Stimulated activated CD8-positive, alpha-beta memory T cell treated with anti-CD3 and anti-CD28 coated beads, Interleukin-4, amount 100 ng/mL, for 24 hours (primary cell): ENCODE results near the gene MAP6.
"Not testable (repeated sequence)": the region's sequence is repeated elsewhere in the genome, so short reads cannot be mapped to it uniquely, and the experiment has no call there.

Experiments used
- DNase-seq: peaks from one replicate; pipeline ENCODE4 v3.0.0-alpha.2; 2020; ENCODE audit warnings: low read depth

MAP6 gene

GRCh38 chr11:75668451-75669297 is at the start of gene MAP6:
Gene MAP6 (minus strand): TSS chr11:75669038. CDS start chr11:75668369, 669 bp downstream.
- DNase-seq: no peak

DNA sequence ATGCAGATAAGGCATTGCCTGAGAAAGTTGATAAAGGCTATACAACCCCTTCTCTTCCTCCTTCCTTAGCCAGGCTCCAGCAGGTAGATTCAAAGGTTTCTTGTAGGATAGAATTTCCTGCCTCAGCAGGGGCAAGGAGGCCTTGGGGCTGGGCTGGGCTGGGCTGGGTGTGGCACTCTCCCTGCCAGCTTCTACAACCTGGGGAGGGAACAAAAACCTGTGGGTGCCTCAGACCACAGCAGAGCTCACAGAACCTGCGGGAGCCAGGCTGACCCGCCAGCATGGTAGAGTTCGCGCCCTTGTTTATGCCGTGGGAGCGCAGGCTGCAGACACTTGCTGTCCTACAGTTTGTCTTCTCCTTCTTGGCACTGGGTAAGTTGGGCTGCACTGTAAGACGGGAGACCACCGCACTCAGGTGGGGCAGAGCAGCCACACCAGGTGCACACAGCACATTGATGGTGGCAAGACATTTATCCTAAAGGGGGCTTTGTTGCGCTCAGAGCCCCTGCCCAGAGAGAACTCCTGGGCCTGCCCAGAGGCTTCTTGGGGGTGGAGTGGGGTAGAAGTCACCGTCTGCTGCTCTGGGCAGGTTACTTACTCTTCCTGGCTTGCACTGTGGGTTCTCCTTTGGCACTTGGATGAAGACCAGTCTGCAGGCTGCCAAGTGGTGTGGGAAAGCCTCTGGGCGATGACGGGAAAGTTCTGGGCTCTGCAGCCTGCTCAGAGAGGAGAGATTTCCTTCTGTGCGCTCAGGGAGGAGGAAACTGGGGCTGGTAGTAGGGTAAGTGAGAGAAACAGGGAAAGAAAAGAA is 49.0 kb upstream of the MAP6 start, which contains the start of gene MOGAT2:
TSS of gene MOGAT2 (plus strand) at position 231 of the 811 bp plus-strand sequence. CDS start at position 282, 51 bp downstream.
- DNase-seq: no peak

DNA sequence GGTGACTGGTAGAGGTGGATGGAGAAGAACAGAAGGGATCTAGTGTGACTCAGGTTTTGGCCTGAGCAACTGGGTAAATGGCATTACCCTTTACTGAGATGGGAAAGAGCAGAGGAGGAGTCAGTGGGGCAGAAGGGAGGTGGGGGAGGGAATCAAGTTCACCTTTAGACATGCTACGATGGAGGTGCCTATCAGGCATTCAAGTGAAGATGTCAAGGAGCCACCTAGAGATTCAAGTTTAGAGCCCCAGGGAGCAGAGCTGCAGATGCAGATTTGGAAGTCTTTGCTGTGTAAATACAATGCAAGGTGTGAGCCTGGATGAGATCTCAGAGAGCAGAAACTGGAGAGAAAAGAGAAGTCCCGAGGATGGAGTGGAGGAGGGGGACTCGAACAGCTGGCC is 47.8 kb upstream of the MAP6 start:
- DNase-seq: no peak

DNA sequence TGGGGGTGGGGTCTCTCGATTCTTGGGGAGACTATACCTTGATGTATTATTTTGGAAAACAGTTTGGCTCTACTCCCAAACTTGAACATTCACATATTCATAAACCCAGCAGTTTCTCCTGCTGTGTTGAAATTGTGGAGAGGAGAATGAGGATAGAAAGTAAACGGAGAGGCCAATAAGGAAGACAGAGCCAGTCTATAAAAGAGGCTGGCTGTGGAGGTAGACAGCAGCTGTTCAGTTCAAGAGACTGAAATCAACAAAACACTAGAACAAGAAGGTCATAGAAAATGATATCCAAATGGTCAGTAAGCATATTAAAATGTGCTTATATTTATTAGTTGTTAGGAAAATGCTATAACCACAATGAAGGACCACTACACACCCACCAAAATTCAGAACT is 46.9 kb upstream of the MAP6 start:
- no peak for DNase-seq

DNA sequence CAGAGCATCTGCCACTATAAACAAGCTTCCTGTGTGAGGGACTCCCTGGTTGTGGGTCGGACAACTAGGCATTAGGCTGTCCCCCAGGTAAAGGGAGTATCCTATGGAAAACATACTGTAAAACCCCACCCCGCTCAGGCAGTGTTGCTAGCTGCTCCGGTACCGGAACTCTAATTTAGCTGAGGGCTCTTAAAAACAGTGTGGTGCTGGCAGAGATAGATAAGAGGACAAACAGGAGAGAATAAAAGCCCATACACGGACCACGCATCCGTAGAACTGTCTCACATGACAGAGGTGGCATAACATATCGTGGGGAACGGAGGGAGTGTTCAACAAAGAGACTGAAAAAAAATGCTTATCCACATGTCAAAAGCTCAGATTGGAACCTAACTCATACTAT is 45.4 kb upstream of the MAP6 start:
- no peak for DNase-seq

DNA sequence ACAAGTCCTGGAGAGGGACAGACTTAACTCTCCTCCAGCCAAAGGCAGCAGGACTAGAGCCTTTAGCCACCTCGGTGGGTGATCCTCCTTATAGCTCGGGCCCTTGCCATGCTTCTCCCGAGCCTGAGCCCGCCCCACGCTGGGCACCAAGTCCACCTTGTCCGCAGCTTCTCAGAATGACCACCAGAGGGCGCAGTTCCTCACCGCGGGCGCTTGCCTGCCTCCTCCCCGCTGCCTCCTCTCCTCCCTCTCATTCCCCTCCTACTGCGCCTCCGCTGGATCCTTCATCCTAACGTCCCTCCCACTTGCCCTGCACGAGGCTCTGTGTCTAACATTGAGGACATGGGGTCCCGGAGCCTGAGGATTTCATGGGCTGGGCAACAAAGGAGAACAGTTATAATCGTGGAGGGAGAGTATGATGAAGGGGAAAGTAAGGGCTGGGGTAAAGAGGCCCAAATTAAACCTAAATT is 37.5 kb upstream of the MAP6 start:
- peak; percentile 41 for DNase-seq

DNA sequence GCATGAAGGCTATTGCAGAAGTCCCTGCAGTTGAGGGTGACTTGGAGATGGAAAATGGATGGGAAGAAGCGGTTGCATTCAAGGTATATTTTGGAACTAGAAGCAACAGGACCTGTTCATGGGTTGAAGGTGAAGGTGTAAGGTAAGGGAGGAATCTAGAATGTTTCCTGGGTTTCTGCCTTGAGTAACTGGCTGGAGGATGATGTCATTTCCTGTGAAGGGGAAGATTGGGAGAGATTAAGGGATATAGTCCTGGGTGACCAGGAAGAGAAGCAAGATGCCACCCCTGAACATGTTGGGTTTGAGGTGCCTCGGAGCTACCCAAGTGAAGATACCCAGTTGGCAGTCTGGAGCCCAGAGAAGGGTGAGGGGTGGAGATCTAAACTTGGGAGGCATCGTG is 36.7 kb upstream of the MAP6 start:
- DNase-seq: no peak

- no peak for DNase-seq
Observed at GRCh38 chr11:75703695-75704237, 34.9 kb upstream of the MAP6 start.

DNA sequence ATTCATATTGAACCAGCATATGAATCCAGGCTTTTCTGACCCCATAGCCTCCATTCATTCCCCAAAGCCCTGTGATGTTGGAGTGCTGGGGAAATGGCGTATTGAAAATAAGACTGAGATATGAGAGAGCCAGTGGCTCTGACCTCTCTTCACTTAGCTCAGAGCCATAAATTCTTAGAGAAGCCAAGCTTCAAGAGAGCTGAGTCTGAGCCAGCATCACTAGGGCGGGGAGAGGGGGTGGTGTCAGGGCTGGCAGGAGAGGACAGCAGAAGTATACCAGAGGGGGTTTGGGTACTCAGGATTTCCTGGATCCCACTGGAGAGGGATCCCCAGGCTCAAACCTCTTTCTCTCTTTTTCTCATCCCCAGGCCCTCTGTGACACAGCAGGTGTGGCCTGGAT is 32.1 kb upstream of the MAP6 start:
- DNase-seq: no peak

DNA sequence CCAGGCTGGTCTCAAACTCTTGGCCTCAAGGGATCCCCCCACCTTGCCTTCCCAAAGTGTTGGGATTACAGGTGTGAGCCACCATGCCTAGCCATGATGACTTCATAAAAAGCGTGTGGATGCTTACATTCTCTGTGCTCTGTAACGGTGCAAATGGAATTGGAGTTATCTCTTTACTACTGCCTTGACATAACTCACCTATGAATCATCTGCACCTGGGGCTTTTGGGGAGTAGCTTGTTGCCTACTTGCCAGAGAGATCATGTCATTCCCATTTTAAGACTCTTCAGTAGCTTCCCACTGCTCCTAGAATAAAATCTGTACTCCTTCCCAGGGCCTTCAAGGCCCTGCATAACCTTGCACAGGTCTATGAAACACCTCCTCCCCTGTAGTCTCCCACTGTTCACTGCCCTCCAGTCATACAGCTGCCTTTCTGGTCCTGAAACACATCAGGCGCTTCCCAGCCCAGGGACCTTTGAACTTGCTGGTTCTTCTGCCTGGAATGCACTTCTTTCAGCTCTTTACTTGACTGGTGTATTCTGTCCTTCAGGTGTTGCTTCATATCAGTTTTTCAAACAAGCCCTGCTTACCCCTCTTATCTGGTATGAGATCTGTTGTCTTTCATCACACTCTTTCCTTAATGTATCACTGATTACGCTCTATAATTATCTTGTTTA is 29.2 kb upstream of the MAP6 start:
- no peak for DNase-seq

DNA sequence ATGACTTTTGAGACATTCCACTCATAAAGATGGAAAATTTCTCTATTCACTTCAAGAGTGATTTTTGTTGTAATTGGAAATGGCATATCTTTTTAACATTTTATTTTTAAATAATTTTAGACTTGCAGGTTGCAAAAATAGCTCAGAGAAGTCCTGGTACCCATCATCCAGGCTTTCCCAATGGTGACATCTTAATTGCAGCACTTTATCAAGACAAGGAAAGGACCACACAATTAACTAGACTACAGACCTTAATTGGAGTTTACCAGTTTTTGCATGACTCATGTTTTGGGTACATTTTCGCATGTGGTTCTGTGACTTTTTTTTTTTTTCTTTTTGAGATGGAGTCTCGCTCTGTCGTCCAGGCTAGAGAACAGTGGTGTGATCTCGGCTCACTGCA is 23.0 kb upstream of the MAP6 start:
- no peak for DNase-seq

DNA sequence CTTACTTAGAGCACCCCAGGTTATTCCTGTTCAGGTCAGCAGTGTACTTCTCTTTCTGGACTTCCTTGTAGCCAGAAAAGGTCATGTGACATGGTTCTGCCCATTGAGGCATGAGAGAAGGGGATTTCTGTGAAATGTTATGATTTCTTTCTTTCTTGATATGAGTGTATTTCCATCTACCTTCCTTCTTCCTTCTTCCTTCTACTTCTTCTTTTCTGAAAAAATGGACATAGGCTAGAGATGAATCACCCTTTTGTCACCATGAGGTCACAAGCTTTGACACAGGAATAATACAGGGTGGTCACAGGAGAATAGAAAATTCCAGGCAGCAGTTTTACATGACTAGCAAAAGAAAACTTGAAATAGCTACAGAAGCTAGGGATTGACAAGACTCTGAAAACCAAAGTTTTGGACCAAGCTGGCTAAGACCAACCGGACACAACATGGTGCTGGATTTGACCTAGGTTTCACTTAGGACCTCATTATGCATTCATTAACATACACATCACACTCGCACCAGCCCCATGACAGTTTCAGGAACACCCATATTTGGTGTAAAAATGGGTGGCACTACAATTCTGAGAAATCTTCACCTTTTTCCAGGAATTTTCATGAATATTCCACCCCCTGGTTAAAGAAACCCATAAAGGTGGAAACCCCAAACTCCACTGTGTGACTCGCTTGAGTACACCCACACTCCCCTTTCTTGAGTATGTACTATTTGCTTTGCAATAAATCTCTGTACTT is 21.2 kb upstream of the MAP6 start:
- no peak for DNase-seq

- not testable (repeated sequence) for DNase-seq
Observed at GRCh38 chr11:75683856-75684255, 15.0 kb upstream of the MAP6 start.

GRCh38 chr11:75679566-75679965 is 10.7 kb upstream of the MAP6 start:
- DNase-seq: no peak

GRCh38 chr11:75678620-75679259 is 9.9 kb upstream of the MAP6 start:
- DNase-seq: no peak

DNA sequence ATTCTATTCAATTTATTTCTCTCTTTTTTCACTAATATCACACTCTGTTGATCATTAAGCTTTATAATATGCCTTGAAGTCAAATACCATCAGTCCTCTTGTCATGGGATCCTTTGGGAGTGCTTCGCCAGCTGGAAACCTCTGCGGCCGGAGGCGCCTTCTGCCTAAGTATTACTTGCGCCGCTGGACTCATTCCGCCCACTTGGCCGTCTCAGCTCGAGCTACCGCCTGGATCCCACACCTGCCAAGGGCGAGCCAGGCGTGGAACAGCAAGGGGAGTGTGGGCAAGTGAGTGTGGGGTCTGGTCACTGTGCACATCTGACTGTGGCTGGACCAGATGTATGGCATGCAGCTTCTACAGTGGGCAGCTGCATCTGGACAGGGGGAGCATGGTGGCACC is 9.1 kb upstream of the MAP6 start:
- no peak for DNase-seq

GRCh38 chr11:75677275-75677674 is 8.4 kb upstream of the MAP6 start:
- DNase-seq: no peak

- no peak for DNase-seq
Observed at GRCh38 chr11:75673977-75674582, 5.2 kb upstream of the MAP6 start.

- no peak for DNase-seq
Observed at GRCh38 chr11:75667831-75668450, 897 bp downstream of the MAP6 start.

- DNase-seq: no peak
Observed at GRCh38 chr11:75667255-75667830, 1.5 kb downstream of the MAP6 start.
